GM19372 (cell line): Measurements from ENCODE around the gene AP3S1.
"Not testable (repeated sequence)": the region's sequence is repeated elsewhere in the genome, so short reads cannot be mapped to it uniquely, and the experiment has no call there.

Source experiments
- ATAC-seq: cut with Tn5 transposase; IDR thresholded peaks from one replicate; pipeline ENCODE4 v1.9.1; 2021; ENCODE audit warnings: mild to moderate bottlenecking, low read depth, moderate library complexity; ENCODE audit not compliant: unreplicated experiment

Gene AP3S1

GRCh38 chr5:115820846-115821245, 20.9 kb upstream of the AP3S1 start:
- no peak for ATAC-seq

GRCh38 chr5:115824983-115825382, 16.8 kb upstream of the AP3S1 start:
- not testable (repeated sequence) for ATAC-seq

- no peak for ATAC-seq
These were observed 15.8 kb upstream of the AP3S1 start for GRCh38 chr5:115825948-115826347.

GRCh38 chr5:115829913-115830312, 11.8 kb upstream of the AP3S1 start:
- ATAC-seq = no peak

GRCh38 chr5:115831163-115831768, 10.5 kb upstream of the AP3S1 start:
- ATAC-seq = peak; percentile 62

GRCh38 chr5:115835481-115835880, 6.3 kb upstream of the AP3S1 start:
- ATAC-seq = no peak

GRCh38 chr5:115838885-115839518, 2.7 kb upstream of the AP3S1 start:
- ATAC-seq = peak; percentile 15

GRCh38 chr5:115840873-115841272, 862 bp upstream of the AP3S1 start:
- no peak for ATAC-seq

- peak; percentile 37 for ATAC-seq
These were observed 577 bp downstream of the AP3S1 start for GRCh38 chr5:115842089-115842935.

GRCh38 chr5:115842952-115843351, 1.2 kb downstream of the AP3S1 start:
- no peak for ATAC-seq

GRCh38 chr5:115843444-115844130, 1.9 kb downstream of the AP3S1 start:
- ATAC-seq = no peak

- ATAC-seq = no peak
These were observed 2.6 kb downstream of the AP3S1 start for GRCh38 chr5:115844321-115844817.

GRCh38 chr5:115847290-115847689, 5.6 kb downstream of the AP3S1 start:
- ATAC-seq = no peak

- no peak for ATAC-seq
These were observed 7.6 kb downstream of the AP3S1 start for GRCh38 chr5:115849258-115849798.

- ATAC-seq = no peak
These were observed 9.1 kb downstream of the AP3S1 start for GRCh38 chr5:115850744-115851416.

GRCh38 chr5:115854139-115854538, 12.4 kb downstream of the AP3S1 start:
- no peak for ATAC-seq

GRCh38 chr5:115855959-115856358, 14.2 kb downstream of the AP3S1 start:
- ATAC-seq = no peak

- ATAC-seq = no peak
These were observed 15.3 kb downstream of the AP3S1 start for GRCh38 chr5:115857057-115857479.

- no peak for ATAC-seq
These were observed 16.1 kb downstream of the AP3S1 start for GRCh38 chr5:115857626-115858349.
